ENCODE results near the gene PPP4R1.

The PPP4R1 gene

DNA sequence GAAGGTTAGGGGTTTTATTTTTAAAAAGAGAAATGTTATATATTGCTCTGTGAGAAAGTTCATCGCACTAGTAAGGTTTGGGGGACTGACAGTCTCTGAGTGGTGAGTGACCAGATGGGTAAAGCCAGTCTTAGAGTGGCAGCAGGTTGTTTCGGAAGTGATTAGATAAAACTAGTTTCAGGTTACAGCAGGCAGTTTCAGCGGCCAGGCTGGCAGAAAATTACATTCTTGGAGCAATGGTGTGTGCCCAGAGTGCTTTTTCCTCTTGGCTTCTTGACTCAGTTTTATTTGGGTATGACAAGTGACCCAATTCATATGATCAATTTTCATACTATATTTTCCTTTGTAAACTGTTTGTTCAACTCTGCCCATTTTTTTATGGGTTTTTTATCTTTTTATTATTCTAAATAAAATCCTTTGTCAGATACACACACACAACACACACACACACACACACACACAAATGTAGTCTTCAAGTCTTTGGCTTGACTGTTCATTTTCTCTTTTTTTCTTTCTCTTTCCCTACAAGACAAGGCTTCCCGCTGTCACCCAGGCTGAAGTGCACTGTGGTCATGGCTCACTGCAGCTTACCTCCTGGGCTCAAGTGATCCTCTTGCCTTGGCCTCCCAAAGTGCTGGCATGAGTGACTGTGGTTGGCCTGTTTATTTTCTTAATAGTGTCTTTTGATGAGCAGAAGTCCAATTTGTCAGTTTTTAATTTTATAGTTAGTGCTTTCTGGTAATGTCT, 108.1 kb downstream of the PPP4R1 start:
- DNase-seq (ENCODE audit: low read depth): no peak
